VCaP (cell line): ENCODE results near the gene DDX10.

Experiments
- H3K27ac ChIP-seq: fragments of 450-650 bp; 2 replicates; pipeline ENCODE4 v1.5.1; 2017
- TF ChIP-seq, protein P1 (sequence below): fragments of 450-650 bp; conservative IDR thresholded peaks from 2 replicates; pipeline ENCODE4 v1.5.1; 2017; ENCODE audit warnings: mild to moderate bottlenecking, moderate library complexity

Gene DDX10

DNA sequence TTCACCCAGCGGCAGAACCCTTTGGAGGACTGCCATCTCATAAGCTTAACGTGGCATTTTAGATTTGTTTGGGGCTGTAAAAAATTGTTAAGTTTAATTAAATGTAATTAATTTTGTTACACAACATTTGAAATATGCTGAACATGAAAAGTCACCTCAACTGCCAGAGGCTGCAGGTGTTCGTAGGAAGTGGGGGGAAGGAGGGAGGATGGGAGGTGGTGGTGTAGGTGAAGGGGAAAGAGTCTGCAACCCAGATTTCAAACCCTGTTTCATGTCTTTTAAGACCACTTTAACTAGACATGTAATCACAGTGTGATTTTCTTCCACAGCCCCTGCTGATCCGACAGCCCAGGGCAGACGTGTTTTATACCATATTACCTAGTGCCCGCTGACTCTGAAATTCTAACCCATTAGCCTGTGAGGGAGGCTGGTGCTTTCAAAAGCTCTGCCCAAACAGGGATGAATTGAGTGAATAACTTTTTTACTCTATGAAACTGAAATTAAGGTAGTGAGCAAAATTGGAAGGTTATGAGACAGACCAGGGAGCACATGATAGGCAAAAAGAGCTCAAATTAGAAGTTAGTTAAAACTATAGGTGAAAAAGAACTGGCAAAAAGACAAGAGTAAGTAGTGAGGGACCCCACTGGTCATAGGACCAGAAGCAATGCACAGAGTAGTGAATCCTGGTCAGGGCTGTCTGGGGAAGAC is 279.8 kb downstream of the DDX10 start:
- H3K27ac ChIP-seq: no peak overlapping the region
- TF ChIP-seq, protein P1, sequence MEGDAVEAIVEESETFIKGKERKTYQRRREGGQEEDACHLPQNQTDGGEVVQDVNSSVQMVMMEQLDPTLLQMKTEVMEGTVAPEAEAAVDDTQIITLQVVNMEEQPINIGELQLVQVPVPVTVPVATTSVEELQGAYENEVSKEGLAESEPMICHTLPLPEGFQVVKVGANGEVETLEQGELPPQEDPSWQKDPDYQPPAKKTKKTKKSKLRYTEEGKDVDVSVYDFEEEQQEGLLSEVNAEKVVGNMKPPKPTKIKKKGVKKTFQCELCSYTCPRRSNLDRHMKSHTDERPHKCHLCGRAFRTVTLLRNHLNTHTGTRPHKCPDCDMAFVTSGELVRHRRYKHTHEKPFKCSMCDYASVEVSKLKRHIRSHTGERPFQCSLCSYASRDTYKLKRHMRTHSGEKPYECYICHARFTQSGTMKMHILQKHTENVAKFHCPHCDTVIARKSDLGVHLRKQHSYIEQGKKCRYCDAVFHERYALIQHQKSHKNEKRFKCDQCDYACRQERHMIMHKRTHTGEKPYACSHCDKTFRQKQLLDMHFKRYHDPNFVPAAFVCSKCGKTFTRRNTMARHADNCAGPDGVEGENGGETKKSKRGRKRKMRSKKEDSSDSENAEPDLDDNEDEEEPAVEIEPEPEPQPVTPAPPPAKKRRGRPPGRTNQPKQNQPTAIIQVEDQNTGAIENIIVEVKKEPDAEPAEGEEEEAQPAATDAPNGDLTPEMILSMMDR: no peak

DNA sequence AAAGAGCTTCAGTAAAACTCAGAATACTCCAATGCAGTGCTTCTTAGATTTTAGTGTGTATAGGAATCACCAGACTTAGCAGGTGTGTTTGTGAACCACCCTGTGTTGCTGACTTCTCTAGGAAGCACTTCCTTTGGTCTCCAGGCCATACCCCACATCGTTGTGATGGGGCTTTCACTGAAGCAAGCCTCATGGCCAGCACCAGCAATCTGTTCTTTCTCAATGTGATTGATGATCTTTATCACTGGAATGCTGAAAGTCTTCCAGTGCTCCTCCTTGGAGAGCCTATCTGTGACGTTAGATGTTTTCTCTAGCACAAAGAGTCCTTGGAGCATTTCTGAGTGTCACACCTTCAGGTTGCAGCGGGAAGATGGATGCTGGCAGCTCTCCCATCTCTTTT is 280.5 kb downstream of the DDX10 start:
- H3K27ac ChIP-seq: no peak overlapping the region
- TF ChIP-seq, protein P1: no peak

DNA sequence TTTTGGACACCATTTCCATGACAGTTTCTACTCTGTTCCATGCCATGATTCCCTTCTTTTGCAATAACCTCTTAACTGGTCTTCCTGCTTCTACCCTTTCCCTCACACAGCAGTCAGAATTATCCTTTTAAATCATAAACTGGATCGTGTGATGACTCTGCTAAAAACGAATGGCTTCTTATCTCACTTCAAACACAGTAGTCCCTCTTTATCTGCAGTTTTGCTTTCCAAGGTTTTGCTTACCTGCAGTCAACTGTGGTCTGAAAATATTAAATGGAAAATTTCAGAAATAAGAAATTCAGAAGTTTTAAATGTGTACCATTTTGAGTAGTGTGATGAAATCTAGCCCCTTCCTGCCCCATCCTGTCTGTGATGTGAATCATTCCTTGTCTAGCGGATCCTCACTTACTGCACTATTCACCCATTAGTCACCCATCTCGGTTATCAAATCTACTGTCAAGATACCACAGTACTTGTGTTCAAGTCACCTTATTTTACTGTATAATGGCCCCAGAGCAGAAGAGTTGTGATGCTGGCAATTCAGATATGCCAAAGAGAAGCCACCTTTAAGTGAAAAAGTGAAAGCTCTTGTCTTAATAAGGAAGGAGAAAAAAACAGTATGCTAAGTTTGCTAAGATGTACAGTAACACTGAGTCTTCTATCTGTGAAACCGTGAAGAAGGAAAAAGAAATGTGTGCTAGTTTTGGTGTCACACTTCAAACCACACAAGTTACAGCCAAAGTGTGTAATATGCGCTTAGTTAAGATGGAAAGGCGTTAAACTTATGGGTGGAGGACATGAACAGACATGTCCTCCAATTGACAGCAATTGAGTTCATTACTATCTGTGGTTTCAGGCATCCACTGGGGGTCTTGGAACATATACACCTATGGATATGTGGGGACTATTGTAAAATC is 283.0 kb downstream of the DDX10 start:
- TF ChIP-seq, protein P1: no peak
- H3K27ac ChIP-seq: no peak overlapping the region

DNA sequence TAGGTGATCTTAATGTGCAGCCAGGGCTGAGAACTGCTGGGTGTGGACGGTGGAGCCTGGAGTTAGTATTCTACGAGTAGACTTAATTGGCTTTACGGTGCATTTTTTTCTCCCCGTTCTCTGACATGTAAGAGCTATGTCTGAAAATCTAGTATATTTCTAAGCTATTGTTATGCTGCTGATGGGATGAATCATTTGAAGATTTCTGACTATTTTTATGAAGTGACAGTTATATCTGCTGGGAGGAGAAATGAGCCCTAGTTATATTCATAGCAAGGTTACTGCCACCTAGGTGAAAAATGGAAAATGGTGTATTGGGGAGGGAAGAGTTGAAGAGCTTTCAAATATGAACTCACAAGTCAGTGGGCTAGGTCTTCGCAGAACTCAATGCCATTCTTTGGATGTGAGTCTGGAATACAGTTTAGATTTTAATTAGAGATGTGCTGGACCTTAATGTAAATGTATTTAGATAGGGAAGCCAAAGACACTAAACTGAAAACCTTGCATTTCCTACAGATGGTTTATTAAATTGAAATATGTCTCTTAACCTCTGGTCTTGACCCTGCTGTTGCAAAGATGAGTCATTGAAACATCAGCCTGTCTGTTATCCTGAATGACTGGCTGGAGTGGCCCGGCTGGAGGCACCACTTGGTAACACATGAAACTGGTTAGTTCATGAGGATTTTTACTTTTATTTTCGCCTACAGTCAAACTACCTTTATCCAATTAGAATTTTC is 293.7 kb downstream of the DDX10 start:
- no peak overlapping the region for H3K27ac ChIP-seq
- TF ChIP-seq, protein P1: no peak

DNA sequence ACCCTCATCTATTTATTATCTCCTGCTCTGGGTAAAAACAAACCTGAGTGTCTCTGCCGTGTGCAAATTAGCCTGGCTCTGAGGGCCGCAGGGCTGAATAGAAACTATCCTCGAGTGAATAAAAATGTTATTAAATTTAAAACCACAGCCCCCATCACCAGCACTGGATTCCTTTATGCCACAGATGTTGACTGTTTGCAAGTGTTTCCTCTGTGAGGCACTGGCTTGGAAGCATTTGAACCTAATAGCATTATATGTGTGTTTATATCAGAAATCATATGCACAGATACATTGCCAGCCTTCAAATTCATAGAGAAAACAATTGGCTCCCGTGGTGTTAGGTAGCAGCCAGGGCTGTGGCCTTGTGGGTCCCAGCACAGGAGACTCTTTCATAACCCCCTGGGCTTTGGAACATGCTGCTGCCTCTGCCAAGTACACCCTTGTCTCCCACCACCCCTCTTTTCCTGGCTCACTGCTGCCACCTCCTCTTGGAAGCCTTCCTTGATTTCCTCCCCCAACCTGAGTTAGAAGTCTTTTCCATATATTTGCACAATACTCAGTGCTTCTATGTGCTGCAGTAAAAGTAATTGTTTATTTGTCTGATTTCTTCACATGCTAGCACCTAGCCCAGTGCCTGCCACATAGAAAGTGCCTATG is 294.4 kb downstream of the DDX10 start:
- TF ChIP-seq, protein P1: no peak
- no peak overlapping the region for H3K27ac ChIP-seq

DNA sequence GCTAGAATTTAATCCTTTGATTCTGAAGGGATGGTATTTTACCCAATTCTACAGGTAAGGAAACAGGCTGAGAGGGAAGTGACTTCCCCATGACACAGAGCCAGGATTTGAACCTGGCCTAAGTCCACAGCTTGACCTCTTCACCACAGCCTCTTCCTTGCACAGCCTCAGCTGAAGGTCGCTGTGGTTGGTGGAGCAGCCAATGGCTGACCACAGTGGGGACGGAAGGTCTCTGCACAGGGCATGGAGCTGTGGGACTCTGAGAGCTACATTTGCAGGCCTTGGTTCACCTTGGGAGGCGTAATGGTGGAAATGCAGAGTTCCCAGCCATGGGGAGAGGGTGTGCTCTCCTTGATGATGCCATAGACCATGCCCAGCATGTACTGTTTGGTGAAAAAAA is 295.0 kb downstream of the DDX10 start:
- H3K27ac ChIP-seq: no peak overlapping the region
- TF ChIP-seq, protein P1: no peak
